Limb (tissue), 2 donors: ENCODE data around the gene BRICD5.

Experiments used
- DNase-seq, 2 donors: peaks; one replicate each; pipeline ENCODE4 v3.0.0-alpha.2; 2016; ENCODE audit errors: extremely low spot score in 2 of 2

Gene BRICD5

GRCh38 chr16:2237493-2238149, 27.0 kb upstream of the BRICD5 start:
- no peak for DNase-seq

- no peak for DNase-seq
Measured at GRCh38 chr16:2237102-2237482, 26.4 kb upstream of the BRICD5 start.

- DNase-seq: peak in 1 of 2 donors; percentile 56
Measured at GRCh38 chr16:2236337-2237101, 25.9 kb upstream of the BRICD5 start, which contains the start of gene DNASE1L2. Gene DNASE1L2, plus strand, starts transcription at chr16:2236444. Its CDS starts 373 bp downstream, at chr16:2236817.

- no peak for DNase-seq
Measured at GRCh38 chr16:2235695-2236336, 25.2 kb upstream of the BRICD5 start.

- no peak for DNase-seq
Measured at GRCh38 chr16:2235234-2235651, 24.6 kb upstream of the BRICD5 start.

GRCh38 chr16:2234813-2235170, 24.1 kb upstream of the BRICD5 start:
- no peak for DNase-seq

- no peak for DNase-seq
Measured at GRCh38 chr16:2233872-2234812, 23.5 kb upstream of the BRICD5 start.

- no peak for DNase-seq
Measured at GRCh38 chr16:2233046-2233775, 22.5 kb upstream of the BRICD5 start.

- no peak for DNase-seq
Measured at GRCh38 chr16:2232094-2232990, 21.7 kb upstream of the BRICD5 start.

GRCh38 chr16:2231016-2231931, 20.6 kb upstream of the BRICD5 start:
- no peak for DNase-seq

- no peak for DNase-seq
Measured at GRCh38 chr16:2230376-2230775, 19.7 kb upstream of the BRICD5 start.

GRCh38 chr16:2229632-2230250, 19.1 kb upstream of the BRICD5 start:
- DNase-seq: no peak

GRCh38 chr16:2229091-2229490, 18.4 kb upstream of the BRICD5 start:
- no peak for DNase-seq

GRCh38 chr16:2228161-2228824, 17.6 kb upstream of the BRICD5 start:
- DNase-seq: no peak

- DNase-seq: no peak
Measured at GRCh38 chr16:2226918-2227317, 16.3 kb upstream of the BRICD5 start.

- DNase-seq: no peak
Measured at GRCh38 chr16:2226245-2226793, 15.7 kb upstream of the BRICD5 start.

GRCh38 chr16:2223942-2224486, 13.4 kb upstream of the BRICD5 start:
- DNase-seq: no peak
